ENCODE results near the gene DNM3.

DNA sequence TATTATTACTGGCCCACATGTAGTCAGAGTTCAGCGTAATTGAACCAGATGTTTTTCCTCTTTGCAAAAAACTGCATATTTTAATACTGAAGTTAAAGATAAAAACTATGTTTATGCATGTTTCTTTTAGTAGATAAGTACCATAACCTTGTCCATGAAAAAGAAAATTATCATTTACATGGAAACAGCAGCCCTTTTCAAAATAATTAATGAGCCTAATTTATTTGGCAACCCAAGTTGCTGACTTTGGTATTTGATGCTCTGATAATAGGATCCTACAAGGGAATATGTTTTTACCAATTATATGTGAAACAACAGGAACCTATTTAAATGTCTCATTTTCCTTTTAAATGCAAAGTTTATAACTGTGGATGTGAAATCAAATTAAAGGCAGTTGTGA is 297.9 kb downstream of the DNM3 start:
- TF ChIP-seq, protein P1, sequence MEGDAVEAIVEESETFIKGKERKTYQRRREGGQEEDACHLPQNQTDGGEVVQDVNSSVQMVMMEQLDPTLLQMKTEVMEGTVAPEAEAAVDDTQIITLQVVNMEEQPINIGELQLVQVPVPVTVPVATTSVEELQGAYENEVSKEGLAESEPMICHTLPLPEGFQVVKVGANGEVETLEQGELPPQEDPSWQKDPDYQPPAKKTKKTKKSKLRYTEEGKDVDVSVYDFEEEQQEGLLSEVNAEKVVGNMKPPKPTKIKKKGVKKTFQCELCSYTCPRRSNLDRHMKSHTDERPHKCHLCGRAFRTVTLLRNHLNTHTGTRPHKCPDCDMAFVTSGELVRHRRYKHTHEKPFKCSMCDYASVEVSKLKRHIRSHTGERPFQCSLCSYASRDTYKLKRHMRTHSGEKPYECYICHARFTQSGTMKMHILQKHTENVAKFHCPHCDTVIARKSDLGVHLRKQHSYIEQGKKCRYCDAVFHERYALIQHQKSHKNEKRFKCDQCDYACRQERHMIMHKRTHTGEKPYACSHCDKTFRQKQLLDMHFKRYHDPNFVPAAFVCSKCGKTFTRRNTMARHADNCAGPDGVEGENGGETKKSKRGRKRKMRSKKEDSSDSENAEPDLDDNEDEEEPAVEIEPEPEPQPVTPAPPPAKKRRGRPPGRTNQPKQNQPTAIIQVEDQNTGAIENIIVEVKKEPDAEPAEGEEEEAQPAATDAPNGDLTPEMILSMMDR (IDR thresholded peaks at IDR 0.05; ENCODE audit: extremely low read depth in 1 of 2, insufficient read depth in 1 of 2, low read depth in 1 of 2, low read length in 2 of 2): no peak
- no peak for TF ChIP-seq POLR2A (IDR thresholded peaks at IDR 0.05; ENCODE audit: low read depth, low read length)
- TF ChIP-seq EZH2 (IDR thresholded peaks at IDR 0.05; ENCODE audit: borderline replicate concordance, low read depth, low read length, severe bottlenecking): no peak
